Measurements from ENCODE around the gene CSRP3.

DNA sequence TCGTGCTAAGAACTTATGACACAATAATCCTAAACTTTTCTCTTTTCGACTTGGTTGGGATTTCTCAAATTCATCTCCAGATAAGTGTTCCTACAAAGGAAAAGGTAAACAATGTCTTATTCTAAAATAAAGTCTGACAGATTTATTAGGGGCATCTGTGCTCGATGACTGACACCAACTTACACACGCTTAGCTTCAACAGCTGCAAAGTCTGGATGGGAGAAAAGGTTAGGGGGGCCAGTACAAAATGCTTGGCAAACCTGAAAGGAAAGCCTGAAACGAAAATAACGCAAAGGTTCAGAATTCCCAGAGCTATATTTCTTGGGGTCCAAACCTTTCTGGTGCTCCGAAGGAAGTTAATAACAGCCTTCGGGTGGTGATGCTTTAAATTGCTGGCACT is 35.6 kb upstream of the CSRP3 start:
- TF ChIP-seq, protein P1, sequence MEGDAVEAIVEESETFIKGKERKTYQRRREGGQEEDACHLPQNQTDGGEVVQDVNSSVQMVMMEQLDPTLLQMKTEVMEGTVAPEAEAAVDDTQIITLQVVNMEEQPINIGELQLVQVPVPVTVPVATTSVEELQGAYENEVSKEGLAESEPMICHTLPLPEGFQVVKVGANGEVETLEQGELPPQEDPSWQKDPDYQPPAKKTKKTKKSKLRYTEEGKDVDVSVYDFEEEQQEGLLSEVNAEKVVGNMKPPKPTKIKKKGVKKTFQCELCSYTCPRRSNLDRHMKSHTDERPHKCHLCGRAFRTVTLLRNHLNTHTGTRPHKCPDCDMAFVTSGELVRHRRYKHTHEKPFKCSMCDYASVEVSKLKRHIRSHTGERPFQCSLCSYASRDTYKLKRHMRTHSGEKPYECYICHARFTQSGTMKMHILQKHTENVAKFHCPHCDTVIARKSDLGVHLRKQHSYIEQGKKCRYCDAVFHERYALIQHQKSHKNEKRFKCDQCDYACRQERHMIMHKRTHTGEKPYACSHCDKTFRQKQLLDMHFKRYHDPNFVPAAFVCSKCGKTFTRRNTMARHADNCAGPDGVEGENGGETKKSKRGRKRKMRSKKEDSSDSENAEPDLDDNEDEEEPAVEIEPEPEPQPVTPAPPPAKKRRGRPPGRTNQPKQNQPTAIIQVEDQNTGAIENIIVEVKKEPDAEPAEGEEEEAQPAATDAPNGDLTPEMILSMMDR (IDR thresholded peaks at IDR 0.05), result no peak
- no peak for TF ChIP-seq POLR2A (IDR thresholded peaks at IDR 0.05)

All from testis (tissue), 2 donors.